H9 (cell line): Measurements from ENCODE around the gene LRRC42. TPM values are rescaled to one million over a fixed set of nuclear protein-coding genes. Genes with fewer than 3 reads are reported as not detected.

ENCODE experiments used
- DNase-seq: peaks from one replicate; pipeline ENCODE4 v3.0.0-alpha.2; 2017
- H2AFZ ChIP-seq: one replicate; pipeline ENCODE4 v1.6.1; 2013; ENCODE audit warnings: mild to moderate bottlenecking, low read length, control low read depth, moderate library complexity
- H2AK5ac ChIP-seq: 2 replicates; pipeline ENCODE4 v1.6.1; 2013; ENCODE audit warnings: low read length, control low read depth, mixed read lengths; ENCODE audit not compliant: insufficient read length
- H2BK120ac ChIP-seq: one replicate; pipeline ENCODE4 v1.6.1; 2013; ENCODE audit warnings: low read depth, mild to moderate bottlenecking, low read length, control low read depth, inconsistent platforms; ENCODE audit not compliant: poor library complexity, severe bottlenecking
- H2BK12ac ChIP-seq: 2 replicates; pipeline ENCODE4 v1.6.1; 2013; ENCODE audit warnings: low read length, control low read depth, mixed read lengths, low read depth; ENCODE audit not compliant: insufficient read length
- H2BK15ac ChIP-seq: 2 replicates; pipeline ENCODE4 v1.6.1; 2013; ENCODE audit warnings: low read depth, low read length, control low read depth
- H2BK20ac ChIP-seq: one replicate; pipeline ENCODE4 v1.6.1; 2013; ENCODE audit warnings: low read depth, mild to moderate bottlenecking, low read length, control low read depth, inconsistent platforms; ENCODE audit not compliant: poor library complexity, severe bottlenecking
- H2BK5ac ChIP-seq: 2 replicates; pipeline ENCODE4 v1.6.1; 2013; ENCODE audit warnings: low read length, control low read depth, mixed read lengths; ENCODE audit not compliant: insufficient read length
- H3K14ac ChIP-seq: 2 replicates; pipeline ENCODE4 v1.6.1; 2013; ENCODE audit warnings: low read length, control low read depth; ENCODE audit not compliant: insufficient read depth
- H3K18ac ChIP-seq: 2 replicates; pipeline ENCODE4 v1.6.1; 2013; ENCODE audit warnings: low read depth, mild to moderate bottlenecking, mixed read lengths, low read length, control low read depth; ENCODE audit not compliant: insufficient read length
- H3K23ac ChIP-seq: 2 replicates; pipeline ENCODE4 v1.6.1; 2013; ENCODE audit warnings: low read length, control low read depth, mixed read lengths, low read depth; ENCODE audit not compliant: insufficient read length
- H3K23me2 ChIP-seq: 2 replicates; pipeline ENCODE4 v1.6.1; 2013; ENCODE audit warnings: low read depth, mild to moderate bottlenecking, mixed read lengths, low read length, control low read depth; ENCODE audit not compliant: insufficient read length, poor library complexity, severe bottlenecking
- H3K27ac ChIP-seq: 2 replicates; pipeline ENCODE4 v1.5.1; 2013; ENCODE audit warnings: low read length, control low read depth, mixed read lengths, low read depth; ENCODE audit not compliant: insufficient read length
- H3K27me3 ChIP-seq: 2 replicates; pipeline ENCODE4 v1.6.1; 2013; ENCODE audit warnings: low read length, control low read depth, inconsistent platforms; ENCODE audit not compliant: insufficient read depth
- H3K4ac ChIP-seq: 2 replicates; pipeline ENCODE4 v1.6.1; 2013; ENCODE audit warnings: low read depth, mild to moderate bottlenecking, control low read depth, inconsistent platforms, low read length, moderate library complexity
- H3K4me1 ChIP-seq: 2 replicates; pipeline ENCODE4 v1.6.1; 2013; ENCODE audit warnings: low read length, control low read depth, inconsistent platforms; ENCODE audit not compliant: insufficient read depth
- H3K4me2 ChIP-seq: 2 replicates; pipeline ENCODE4 v1.6.1; 2013; ENCODE audit warnings: low read length, control low read depth, mixed read lengths; ENCODE audit not compliant: insufficient read length, insufficient read depth
- H3K56ac ChIP-seq: 2 replicates; pipeline ENCODE4 v1.6.1; 2013; ENCODE audit warnings: low read depth, mild to moderate bottlenecking, mixed read lengths, low read length, control low read depth; ENCODE audit not compliant: insufficient read length
- H3K79me1 ChIP-seq: 2 replicates; pipeline ENCODE4 v1.6.1; 2013; ENCODE audit warnings: low read depth, mild to moderate bottlenecking, moderate library complexity, low read length, control low read depth, inconsistent platforms; ENCODE audit not compliant: insufficient read depth, poor library complexity, severe bottlenecking
- H3K79me2 ChIP-seq: 2 replicates; pipeline ENCODE4 v1.6.1; 2013; ENCODE audit warnings: low read length, control low read depth, inconsistent platforms; ENCODE audit not compliant: insufficient read depth
- H3K9ac ChIP-seq: 2 replicates; pipeline ENCODE4 v1.6.1; 2013; ENCODE audit warnings: low read length, control low read depth, mixed read lengths; ENCODE audit not compliant: insufficient read length; ENCODE audit errors: extremely low read depth
- H3K9me3 ChIP-seq: one replicate; pipeline ENCODE4 v1.6.1; 2013; ENCODE audit warnings: low read depth, low read length, inconsistent platforms; ENCODE audit not compliant: control insufficient read depth
- H3T11ph ChIP-seq: one replicate; pipeline ENCODE4 v1.6.1; 2013; ENCODE audit warnings: mild to moderate bottlenecking, low read length, control low read depth, inconsistent platforms
- H4K20me1 ChIP-seq: one replicate; pipeline ENCODE4 v1.6.1; 2013; ENCODE audit not compliant: control insufficient read depth, insufficient read length, insufficient read depth
- H4K5ac ChIP-seq: 2 replicates; pipeline ENCODE4 v1.6.1; 2013; ENCODE audit warnings: low read depth, mild to moderate bottlenecking, mixed read lengths, low read length, control low read depth; ENCODE audit not compliant: insufficient read length
- H4K8ac ChIP-seq: replicated peaks from 2 replicates; pipeline ENCODE4 v1.6.1; 2013; ENCODE audit warnings: low read length, control low read depth, mixed read lengths, low read depth; ENCODE audit not compliant: insufficient read length
- H4K91ac ChIP-seq: 2 replicates; pipeline ENCODE4 v1.6.1; 2013; ENCODE audit warnings: low read depth, mild to moderate bottlenecking, moderate library complexity, mixed read lengths, low read length, control low read depth; ENCODE audit not compliant: insufficient read length
- H3K27ac Mint-ChIP-seq, 3 experiments: 2 replicates in 2 of 3; 3 replicates in 1 of 3; pipeline ENCODE4 v1.8.0; 2020 to 2021; ENCODE audit warnings: mixed read lengths in 3 of 3, mild to moderate bottlenecking in 1 of 3, moderate library complexity in 1 of 3
- H3K27me3 Mint-ChIP-seq: 2 replicates; pipeline ENCODE4 v1.8.0; 2021; ENCODE audit warnings: low read depth, mild to moderate bottlenecking, moderate library complexity, mixed read lengths
- H3K36me3 Mint-ChIP-seq, 3 experiments: 2 replicates in 2 of 3; 3 replicates in 1 of 3; pipeline ENCODE4 v1.8.0; 2020 to 2021; ENCODE audit warnings: low read depth in 3 of 3, mixed read lengths in 3 of 3; ENCODE audit not compliant: insufficient read depth in 1 of 3
- H3K4me1 Mint-ChIP-seq, 2 experiments: 2 replicates each; pipeline ENCODE4 v1.8.0; 2020; ENCODE audit warnings: mixed read lengths in 2 of 2
- H3K4me3 Mint-ChIP-seq, 2 experiments: 2 replicates in 1 of 2; 3 replicates in 1 of 2; pipeline ENCODE4 v1.8.0; 2020 to 2021; ENCODE audit warnings: mild to moderate bottlenecking in 2 of 2, mixed read lengths in 2 of 2, moderate library complexity in 1 of 2
- H3K9me3 Mint-ChIP-seq, 2 experiments: 2 replicates in 1 of 2; 3 replicates in 1 of 2; pipeline ENCODE4 v1.8.0; 2020; ENCODE audit warnings: mild to moderate bottlenecking in 2 of 2, mixed read lengths in 2 of 2, moderate library complexity in 1 of 2
- CTCF ChIP-seq: fragments of 200-600 bp; sonication (generic); conservative IDR thresholded peaks from 3 replicates; pipeline ENCODE4 v1.8.0; 2021; ENCODE audit warnings: antibody characterized with exemption, mild to moderate bottlenecking
- WGBS: extraction: QIAGEN DNeasy Blood & Tissue Kit; methylation state at CpG from one replicate; pipeline ENCODE4 v1.1.7; 2013; ENCODE audit warnings: missing lambda C conversion rate, low lambda C conversion rate, mixed read lengths; ENCODE audit not compliant: insufficient read length; ENCODE audit errors: extremely low coverage; 5-methylcytosine and 5-hydroxymethylcytosine counted together
- total RNA-seq: library from RNA; stranded (reverse); gene quantifications from 2 replicates; pipeline ENCODE4 v1.2.1, GENCODE V29; 2021

Gene LRRC42
- total RNA-seq, 1 experiment from 2014 or later: 36.3 TPM

- Histone ChIP-seq H2AFZ (no peak overlapping the region), H2BK120ac (no peak overlapping the region), H3K56ac (no peak overlapping the region), H2AK5ac (no peak overlapping the region), H2BK5ac (no peak overlapping the region), H3K9me3 (no peaks in the 10 kb centered on the region), H3T11ph (no peak overlapping the region), H2BK12ac (no peak overlapping the region), H3K18ac (no peak overlapping the region), H4K20me1 (no peaks in the 10 kb centered on the region), H3K14ac (no peak overlapping the region), H3K4me2 (no peak overlapping the region), H4K91ac (no peak overlapping the region), H3K23me2 (peaks cover 8% of the 10 kb centered on the region), H3K4me1 (no peaks in the 10 kb centered on the region; the same call in 1 of the 2 replicates), H3K4ac (no peak overlapping the region), H2BK15ac (no peak overlapping the region), H3K23ac (no peak overlapping the region), H3K79me2 (no peaks in the 10 kb centered on the region), H3K9ac (no peak overlapping the region), H4K8ac (no peak overlapping the region), H2BK20ac (no peak overlapping the region), H3K27me3 (no peaks in the 10 kb centered on the region), H3K27ac (no peak overlapping the region), H3K79me1 (no peaks in the 10 kb centered on the region), H4K5ac (no peak overlapping the region)
- no CpG with 5 or more reads among the region's 3 CpGs for WGBS
- no peak overlapping the region for H3K27ac Mint-ChIP-seq
- H3K27me3 Mint-ChIP-seq: peaks cover 4% of the 10 kb centered on the region; the same call in 1 of the 2 replicates
- H3K36me3 Mint-ChIP-seq: no peaks in the 10 kb centered on the region; a peak in 1 of 7 replicates
- no peak for TF ChIP-seq CTCF
- peaks cover 12 to 15% of the 10 kb centered on the region in 2 experiments for H3K4me1 Mint-ChIP-seq
- DNase-seq: no peak
- no peak overlapping the region for H3K4me3 Mint-ChIP-seq
- no peaks in the 10 kb centered on the region; a peak in 2 of 5 replicates for H3K9me3 Mint-ChIP-seq
Observed at GRCh38 chr1:53986458-53986857, 40.3 kb downstream of the LRRC42 start.
